Right atrium auricular region (tissue), 2 donors: ENCODE data around the gene ACKR3. TPM values are rescaled to one million over a fixed set of nuclear protein-coding genes. Genes with fewer than 3 reads are reported as not detected.

ENCODE experiments used
- DNase-seq: peaks from one replicate; pipeline ENCODE4 v3.0.0-alpha.2; 2019; ENCODE audit warnings: low spot score
- H3K27ac ChIP-seq, 2 donors: fragments of 200-600 bp; sonication (generic); 1 replicate in 1 of 2; 2 replicates in 1 of 2; pipeline ENCODE4 v1.5.1; 2016 to 2019
- H3K27me3 ChIP-seq, 2 donors: fragments of 200-600 bp; sonication (generic); one replicate each; pipeline versions ENCODE4 v1.5.1 to v1.6.0; 2017 to 2019
- H3K36me3 ChIP-seq: fragments of 200-600 bp; sonication (generic); one replicate; pipeline ENCODE4 v1.5.1; 2016
- H3K4me1 ChIP-seq, 2 donors: fragments of 200-600 bp; sonication (generic); one replicate each; pipeline versions ENCODE4 v1.5.1 to v1.6.0; 2017 to 2019
- H3K4me3 ChIP-seq, 2 donors: fragments of 200-600 bp; sonication (generic); 1 replicate in 1 of 2; 2 replicates in 1 of 2; pipeline ENCODE4 v1.5.1; 2017 to 2019; ENCODE audit warnings: mild to moderate bottlenecking in 1 of 2, moderate library complexity in 1 of 2
- H3K9me3 ChIP-seq, 2 donors: fragments of 200-600 bp; sonication (generic); one replicate each; pipeline ENCODE4 v1.5.1; 2019
- total RNA-seq, 2 donors: library from RNA; depleted of rRNA; stranded (reverse); fragments of >200 nt; gene quantifications; one replicate each; pipeline ENCODE4 v1.1.0, GENCODE V29; 2016
- TF ChIP-seq, protein P1 (sequence below), 2 donors: fragments of 200-600 bp; sonication (generic); IDR thresholded peaks; one replicate each; pipeline ENCODE4 v1.5.1; 2019; ENCODE audit warnings: antibody characterized with exemption in 2 of 2

Gene ACKR3
- total RNA-seq, 2 donors from 2014 or later, result 49.7 to 60.5 TPM

DNA sequence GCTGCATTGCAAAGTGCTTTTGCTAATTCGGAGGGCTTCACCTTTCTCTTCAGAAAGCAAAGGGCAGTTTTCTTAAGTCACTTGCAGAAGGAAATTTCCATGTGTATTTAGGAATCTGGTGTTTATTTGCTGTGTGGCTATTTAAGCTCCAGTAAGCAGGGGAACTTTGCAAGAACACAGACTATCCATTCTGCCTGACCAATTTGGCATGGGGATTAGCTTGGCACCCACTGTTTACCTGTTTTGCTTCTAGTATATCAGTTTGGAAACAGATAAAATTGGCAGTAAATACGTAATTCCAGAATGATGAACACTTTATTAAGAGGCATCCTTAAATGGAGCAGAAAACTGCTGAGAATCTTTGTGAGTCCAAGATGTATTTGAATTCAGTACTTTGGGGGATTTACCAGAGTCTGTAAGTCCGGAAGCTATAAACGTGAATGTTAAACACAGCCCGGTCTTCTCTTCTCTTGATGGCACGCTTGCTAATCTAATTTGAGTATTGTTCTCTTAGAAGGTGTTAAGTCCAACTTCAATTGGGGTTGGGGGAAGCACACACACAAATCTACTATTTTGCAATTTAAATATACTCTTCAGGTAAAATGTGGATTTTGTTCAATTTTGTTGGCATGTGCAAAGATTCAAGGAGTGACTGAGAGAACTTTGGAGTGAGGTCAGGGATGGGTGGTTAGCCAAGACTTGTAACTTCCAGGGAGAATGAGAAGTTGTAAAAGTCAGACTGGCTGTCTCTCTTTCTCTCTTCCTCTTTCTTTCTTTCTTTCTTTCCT, 650 bp downstream of the ACKR3 start:
- TF ChIP-seq, protein P1, sequence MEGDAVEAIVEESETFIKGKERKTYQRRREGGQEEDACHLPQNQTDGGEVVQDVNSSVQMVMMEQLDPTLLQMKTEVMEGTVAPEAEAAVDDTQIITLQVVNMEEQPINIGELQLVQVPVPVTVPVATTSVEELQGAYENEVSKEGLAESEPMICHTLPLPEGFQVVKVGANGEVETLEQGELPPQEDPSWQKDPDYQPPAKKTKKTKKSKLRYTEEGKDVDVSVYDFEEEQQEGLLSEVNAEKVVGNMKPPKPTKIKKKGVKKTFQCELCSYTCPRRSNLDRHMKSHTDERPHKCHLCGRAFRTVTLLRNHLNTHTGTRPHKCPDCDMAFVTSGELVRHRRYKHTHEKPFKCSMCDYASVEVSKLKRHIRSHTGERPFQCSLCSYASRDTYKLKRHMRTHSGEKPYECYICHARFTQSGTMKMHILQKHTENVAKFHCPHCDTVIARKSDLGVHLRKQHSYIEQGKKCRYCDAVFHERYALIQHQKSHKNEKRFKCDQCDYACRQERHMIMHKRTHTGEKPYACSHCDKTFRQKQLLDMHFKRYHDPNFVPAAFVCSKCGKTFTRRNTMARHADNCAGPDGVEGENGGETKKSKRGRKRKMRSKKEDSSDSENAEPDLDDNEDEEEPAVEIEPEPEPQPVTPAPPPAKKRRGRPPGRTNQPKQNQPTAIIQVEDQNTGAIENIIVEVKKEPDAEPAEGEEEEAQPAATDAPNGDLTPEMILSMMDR (IDR thresholded peaks at IDR 0.05), result no peak
- no peaks in the 10 kb centered on the region for H3K9me3 ChIP-seq
- peaks cover 9% of the 10 kb centered on the region for H3K36me3 ChIP-seq
- peak overlapping the region; percentile 43 to 59 for H3K4me3 ChIP-seq
- DNase-seq, result no peak
- H3K27me3 ChIP-seq, result no peaks in the 10 kb centered on the region
- H3K27ac ChIP-seq, result peak overlapping the region; percentile 86 to 91
- H3K4me1 ChIP-seq, result peaks cover 0 to 62% of the 10 kb centered on the region in 2 donors

DNA sequence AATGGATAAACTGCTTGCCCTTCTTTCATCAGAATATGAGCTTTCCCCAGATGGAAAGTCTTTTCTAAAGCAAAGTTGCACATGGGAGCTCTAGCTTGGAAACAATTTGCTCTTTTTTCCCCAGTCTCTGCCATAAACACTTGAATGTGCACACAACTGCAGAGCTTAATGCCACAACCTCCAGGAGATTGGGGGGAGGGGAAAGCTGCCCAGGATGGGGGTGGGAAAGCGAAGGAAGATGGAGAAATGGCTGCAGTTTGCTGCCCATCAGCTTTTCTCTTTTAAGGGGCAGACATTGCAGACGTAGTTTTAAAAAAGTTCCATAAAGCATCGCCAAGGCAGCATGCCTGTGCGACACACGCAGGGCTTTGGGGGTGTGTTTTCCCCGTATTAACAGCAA, 1.5 kb downstream of the ACKR3 start:
- Histone ChIP-seq H3K9me3 (no peaks in the 10 kb centered on the region), H3K4me1 (peaks cover 0 to 62% of the 10 kb centered on the region in 2 donors), H3K27me3 (no peaks in the 10 kb centered on the region), H3K27ac (peak overlapping the region; percentile 86 to 91), H3K4me3 (peak overlapping the region; percentile 43 to 59), H3K36me3 (peaks cover 9% of the 10 kb centered on the region)
- TF ChIP-seq, protein P1 (IDR thresholded peaks at IDR 0.05), result no peak
- no peak for DNase-seq

DNA sequence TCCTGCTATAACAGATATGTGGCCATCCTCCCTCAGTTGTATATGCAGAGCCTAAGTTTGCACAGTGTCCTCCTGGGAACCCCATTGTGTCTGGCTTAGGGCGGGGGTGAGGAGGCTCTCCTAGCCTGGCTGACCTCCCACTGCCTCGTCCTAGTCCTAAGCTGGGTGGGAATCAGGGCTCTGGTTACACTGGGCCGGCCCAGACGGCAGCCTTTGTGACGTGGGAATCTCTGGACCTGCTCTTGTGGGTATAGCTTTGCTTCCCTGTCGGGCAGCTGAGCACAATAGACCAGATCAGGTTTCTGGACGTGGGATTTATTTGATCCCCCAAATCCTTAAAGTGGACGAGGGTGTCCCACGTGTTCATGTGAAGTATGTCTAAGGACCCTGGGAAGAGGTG, 2.9 kb downstream of the ACKR3 start:
- Histone ChIP-seq H3K36me3 (peaks cover 9% of the 10 kb centered on the region), H3K4me1 (peaks cover 0 to 61% of the 10 kb centered on the region in 2 donors), H3K4me3 (peak overlapping the region; percentile 43 to 59), H3K27me3 (no peaks in the 10 kb centered on the region), H3K9me3 (no peaks in the 10 kb centered on the region), H3K27ac (peak overlapping the region; percentile 32 to 44)
- TF ChIP-seq, protein P1 (IDR thresholded peaks at IDR 0.05), result no peak
- no peak for DNase-seq

DNA sequence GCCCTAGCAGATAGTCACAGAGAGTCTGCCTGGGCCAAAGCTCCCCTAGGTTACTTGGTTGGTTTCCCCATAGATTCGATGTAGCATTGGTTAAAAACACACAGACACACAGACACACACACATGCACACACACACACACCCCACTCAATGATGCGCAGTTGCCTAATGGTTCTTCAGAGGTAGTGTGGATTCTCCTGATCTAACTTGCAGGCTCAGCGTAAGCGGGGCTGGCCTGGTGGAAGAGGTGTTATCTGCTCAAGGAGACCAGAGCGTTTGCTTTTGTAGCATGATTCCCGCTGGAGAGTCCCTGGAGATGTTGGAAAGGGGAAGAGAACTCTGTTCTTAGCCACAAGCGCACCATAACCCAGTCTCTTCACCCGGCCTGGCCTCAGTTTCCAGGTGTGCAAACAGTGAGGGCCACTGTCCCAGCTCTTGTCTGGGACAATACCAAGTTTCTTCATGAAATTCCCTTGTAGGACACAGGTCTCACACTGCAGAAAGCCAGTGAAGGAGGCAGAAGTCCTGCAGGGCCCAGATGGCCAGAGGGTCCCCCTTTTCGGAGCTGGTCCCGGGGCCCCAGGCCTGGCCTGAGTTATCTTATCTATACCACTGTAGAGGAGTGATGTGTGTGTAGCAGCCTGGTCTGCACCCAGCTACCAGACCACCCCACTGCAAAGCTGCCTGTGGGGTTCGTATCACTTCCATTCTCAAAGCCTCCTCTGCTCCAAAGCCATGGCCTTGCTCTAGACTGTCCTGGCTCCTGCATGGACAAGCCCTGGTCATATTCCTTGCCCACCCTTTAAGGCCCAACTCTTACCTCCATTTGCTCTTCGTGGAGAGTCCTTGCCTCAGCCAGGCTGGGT, 3.7 kb downstream of the ACKR3 start:
- Histone ChIP-seq H3K27ac (peak overlapping the region; percentile 32 to 44), H3K36me3 (peaks cover 9% of the 10 kb centered on the region), H3K4me3 (peak overlapping the region; percentile 43 to 59), H3K27me3 (no peaks in the 10 kb centered on the region), H3K9me3 (no peaks in the 10 kb centered on the region), H3K4me1 (peaks cover 0 to 59% of the 10 kb centered on the region in 2 donors)
- DNase-seq, result no peak
- TF ChIP-seq, protein P1 (IDR thresholded peaks at IDR 0.05), result no peak

DNA sequence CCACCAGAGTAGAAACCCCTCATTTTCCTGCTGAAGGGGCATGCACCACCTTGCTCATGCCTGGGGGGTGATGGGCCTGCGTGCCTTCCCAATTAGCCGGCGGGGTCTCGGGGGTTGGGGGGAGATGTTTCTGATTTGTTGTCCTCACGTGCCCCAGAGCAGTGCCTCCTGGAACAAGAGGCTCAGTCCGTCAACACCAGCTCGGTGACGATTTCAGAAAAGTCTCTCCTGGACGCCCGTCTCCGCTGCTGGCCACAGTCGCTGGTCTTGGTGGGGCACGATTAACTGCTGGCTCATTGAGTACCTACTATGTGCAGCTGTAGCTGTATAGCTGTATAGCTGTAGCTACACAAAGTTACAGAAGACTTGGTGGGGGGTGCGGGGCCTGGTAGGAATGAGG, 4.4 kb downstream of the ACKR3 start:
- H3K27ac ChIP-seq, result no peak overlapping the region
- DNase-seq, result no peak

More for the DNA sequence above, 4.4 kb downstream of the ACKR3 start:
- Histone ChIP-seq H3K27me3 (no peaks in the 10 kb centered on the region), H3K36me3 (peaks cover 9% of the 10 kb centered on the region), H3K9me3 (no peaks in the 10 kb centered on the region), H3K4me3 (peak overlapping the region in 1 of 2 donors; percentile 59), H3K4me1 (peaks cover 0 to 52% of the 10 kb centered on the region in 2 donors)
- TF ChIP-seq, protein P1 (IDR thresholded peaks at IDR 0.05), result no peak
